Spleen (tissue), 7 donors: ENCODE measurements around the gene MXD1.
A peak's percentile ranks its signal among the peaks of the same experiment; 100 is the strongest.

Source experiments
- CTCF ChIP-seq, 11 experiments: fragments of 200-600 bp in 7 of 11; fragments of 450-650 bp in 4 of 11; sonication (generic) in 4 of 11; IDR thresholded peaks in 8 of 11; conservative IDR thresholded peaks in 3 of 11; 1 replicate in 7 of 11; 2 replicates in 4 of 11; pipeline versions ENCODE4 v1.4.0 to v1.8.0; 2016 to 2021; ENCODE audit warnings: antibody characterized with exemption in 11 of 11, inconsistent platforms in 4 of 11, mild to moderate bottlenecking in 1 of 11
- POLR2A ChIP-seq, 3 donors: fragments of 450-650 bp; IDR thresholded peaks; one replicate each; pipeline ENCODE4 v1.5.1; 2017; ENCODE audit warnings: antibody characterized with exemption in 3 of 3, mild to moderate bottlenecking in 1 of 3
- donor health status: DM: no; HTN: no; CAD: no; lungs with moderate emphysema.
- donor health status: DM: no; HTN: no; CAD: no.
- donor health status: DM: no; HTN: no; CAD: no.

GRCh38 chr2:69914950-69915945, at the start of gene MXD1:
- TF ChIP-seq POLR2A (IDR thresholded peaks at IDR 0.05) = peak; percentile 84 to 97 (median 95)
- TF ChIP-seq CTCF (IDR thresholded peaks at IDR 0.05 in 8 of 11, conservative IDR thresholded peaks at IDR 0.05 in 3 of 11) = no peak
